Measurements from ENCODE around the gene REXO4. TPM values are rescaled to one million over a fixed set of nuclear protein-coding genes. Genes with fewer than 3 reads are reported as not detected.

Gene REXO4
- polyA plus RNA-seq, 1 donor from 2014 or later: 16.1 TPM

DNA sequence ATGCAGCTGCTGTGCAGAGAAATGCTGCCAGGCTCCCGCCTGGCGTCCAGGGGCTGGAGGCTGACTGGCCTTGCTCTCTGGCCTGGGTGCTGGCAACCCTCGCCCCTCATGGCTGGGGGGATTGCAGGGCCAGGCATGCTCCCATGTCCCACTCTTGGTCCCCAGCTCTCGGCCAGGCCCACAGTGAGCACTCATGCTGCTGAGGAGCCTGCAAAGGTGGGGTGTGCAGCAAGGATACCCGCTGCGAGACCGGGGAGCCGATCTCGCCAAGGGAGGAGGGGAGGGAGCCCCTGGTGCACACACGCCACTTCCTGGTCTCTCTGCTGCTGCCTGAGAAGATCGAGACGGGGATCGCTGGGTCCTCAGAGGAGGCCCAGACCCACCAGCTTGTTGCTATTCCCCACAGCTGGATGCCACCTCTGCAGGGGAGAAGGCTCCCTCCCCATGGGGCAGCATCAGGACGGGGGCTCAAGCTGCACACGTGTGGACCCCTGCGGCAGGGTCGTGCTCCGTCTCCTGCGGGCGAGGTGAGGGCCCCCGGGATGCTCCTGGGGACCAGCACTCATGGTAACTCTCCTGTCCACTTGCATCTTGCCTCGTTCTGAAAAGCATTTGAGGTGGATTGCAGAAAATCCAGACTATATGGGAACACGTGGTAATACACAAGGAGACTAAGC, 27.6 kb upstream of the REXO4 start:
- Histone ChIP-seq H3K4me2 (ENCODE audit: low read length) (no peak overlapping the region), H4K20me1 (ENCODE audit: insufficient read depth) (no peaks in the 10 kb centered on the region), H3K79me2 (replicated peaks; ENCODE audit: insufficient read depth, low read length) (no peaks in the 10 kb centered on the region), H3F3A (ENCODE audit: insufficient read depth, low read length, poor library complexity, severe bottlenecking) (no peaks in the 10 kb centered on the region), H3K9me2 (ENCODE audit: insufficient read depth, low read length) (no peaks in the 10 kb centered on the region), H3K4me3 (ENCODE audit: low read length) (no peak overlapping the region), H3K9me3 (ENCODE audit: low read length) (no peaks in the 10 kb centered on the region), H3K27me3 (ENCODE audit: insufficient read depth, low read depth, low read length) (no peaks in the 10 kb centered on the region), H3K9ac (ENCODE audit: low read length) (no peak overlapping the region), H3K27ac (ENCODE audit: low read length) (no peak overlapping the region), H2AFZ (ENCODE audit: low read depth, low read length) (no peak overlapping the region), H3K36me3 (ENCODE audit: insufficient read depth, low read length) (no peaks in the 10 kb centered on the region)
- TF ChIP-seq SMC3 (conservative IDR thresholded peaks at IDR 0.05; ENCODE audit: poor library complexity) (no peak), TAF1 (IDR thresholded peaks at IDR 0.05; ENCODE audit: low read depth) (no peak), RAD21 (conservative IDR thresholded peaks at IDR 0.05) (no peak)
- TF ChIP-seq, protein P1, sequence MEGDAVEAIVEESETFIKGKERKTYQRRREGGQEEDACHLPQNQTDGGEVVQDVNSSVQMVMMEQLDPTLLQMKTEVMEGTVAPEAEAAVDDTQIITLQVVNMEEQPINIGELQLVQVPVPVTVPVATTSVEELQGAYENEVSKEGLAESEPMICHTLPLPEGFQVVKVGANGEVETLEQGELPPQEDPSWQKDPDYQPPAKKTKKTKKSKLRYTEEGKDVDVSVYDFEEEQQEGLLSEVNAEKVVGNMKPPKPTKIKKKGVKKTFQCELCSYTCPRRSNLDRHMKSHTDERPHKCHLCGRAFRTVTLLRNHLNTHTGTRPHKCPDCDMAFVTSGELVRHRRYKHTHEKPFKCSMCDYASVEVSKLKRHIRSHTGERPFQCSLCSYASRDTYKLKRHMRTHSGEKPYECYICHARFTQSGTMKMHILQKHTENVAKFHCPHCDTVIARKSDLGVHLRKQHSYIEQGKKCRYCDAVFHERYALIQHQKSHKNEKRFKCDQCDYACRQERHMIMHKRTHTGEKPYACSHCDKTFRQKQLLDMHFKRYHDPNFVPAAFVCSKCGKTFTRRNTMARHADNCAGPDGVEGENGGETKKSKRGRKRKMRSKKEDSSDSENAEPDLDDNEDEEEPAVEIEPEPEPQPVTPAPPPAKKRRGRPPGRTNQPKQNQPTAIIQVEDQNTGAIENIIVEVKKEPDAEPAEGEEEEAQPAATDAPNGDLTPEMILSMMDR (IDR thresholded peaks at IDR 0.05; ENCODE audit: poor library complexity, severe bottlenecking): no peak

DNA sequence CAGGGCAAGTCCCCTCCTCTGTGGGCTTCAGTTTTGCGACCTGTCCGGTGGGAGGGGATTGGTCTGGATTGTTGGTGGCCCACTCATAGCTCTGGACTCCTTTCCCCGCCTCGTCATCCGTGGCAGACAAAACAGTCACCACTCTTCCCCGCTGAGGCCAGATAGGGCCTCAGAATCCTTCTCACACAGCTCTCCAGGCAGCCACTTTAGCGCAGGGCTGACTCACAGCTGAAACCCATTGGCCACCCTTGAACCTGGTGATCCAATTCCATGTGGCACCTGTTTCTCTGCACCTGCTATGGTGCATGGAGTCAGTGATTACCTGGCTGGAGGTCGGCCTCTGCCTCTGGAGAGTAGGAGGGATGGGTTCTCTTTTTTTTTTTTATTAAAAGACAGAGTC, 26.2 kb upstream of the REXO4 start:
- Histone ChIP-seq H3K27me3 (ENCODE audit: insufficient read depth, low read depth, low read length) (no peaks in the 10 kb centered on the region), H3K9me3 (ENCODE audit: low read length) (no peaks in the 10 kb centered on the region), H3K4me2 (ENCODE audit: low read length) (no peak overlapping the region), H3K27ac (ENCODE audit: low read length) (no peak overlapping the region), H4K20me1 (ENCODE audit: insufficient read depth) (no peaks in the 10 kb centered on the region), H3K36me3 (ENCODE audit: insufficient read depth, low read length) (no peaks in the 10 kb centered on the region), H3K79me2 (replicated peaks; ENCODE audit: insufficient read depth, low read length) (no peaks in the 10 kb centered on the region), H3K4me3 (ENCODE audit: low read length) (no peak overlapping the region), H3K9me2 (ENCODE audit: insufficient read depth, low read length) (no peaks in the 10 kb centered on the region), H2AFZ (ENCODE audit: low read depth, low read length) (no peak overlapping the region), H3F3A (ENCODE audit: insufficient read depth, low read length, poor library complexity, severe bottlenecking) (no peaks in the 10 kb centered on the region), H3K9ac (ENCODE audit: low read length) (no peak overlapping the region)
- no peak for TF ChIP-seq MXI1 (conservative IDR thresholded peaks at IDR 0.05; ENCODE audit: poor library complexity, severe bottlenecking)
- TF ChIP-seq POLR2AphosphoS5 (IDR thresholded peaks at IDR 0.05): no peak
- TF ChIP-seq REST (IDR thresholded peaks at IDR 0.05; ENCODE audit: borderline replicate concordance): no peak
- no peak for TF ChIP-seq TAF1 (IDR thresholded peaks at IDR 0.05; ENCODE audit: low read depth)
- no peak for TF ChIP-seq EP300 (conservative IDR thresholded peaks at IDR 0.05; ENCODE audit: poor library complexity, severe bottlenecking)
- TF ChIP-seq, protein P1 (IDR thresholded peaks at IDR 0.05; ENCODE audit: poor library complexity, severe bottlenecking): no peak
- no peak for TF ChIP-seq RAD21 (conservative IDR thresholded peaks at IDR 0.05)
- no peak for TF ChIP-seq EZH2 (IDR thresholded peaks at IDR 0.05; ENCODE audit: borderline replicate concordance, insufficient read depth, low read length, poor library complexity, severe bottlenecking)
- TF ChIP-seq SMC3 (conservative IDR thresholded peaks at IDR 0.05; ENCODE audit: poor library complexity): no peak

Data from neural cell (in vitro differentiated cells).